Measurements from ENCODE around the gene PADI2.

- TF ChIP-seq HNRNPK (IDR thresholded peaks at IDR 0.05; ENCODE audit: low read depth, low read length, poor library complexity, severe bottlenecking) (no peak), HIVEP1 (CRISPR knock-in tag; IDR thresholded peaks at IDR 0.05) (no peak), GABPA (tag; conservative IDR thresholded peaks at IDR 0.05; ENCODE audit: low read depth) (no peak), ZNF24 (IDR thresholded peaks at IDR 0.05) (no peak)
These were observed 39.7 kb upstream of the PADI2 start for GRCh38 chr1:17158961-17159360.
